ENCODE results near the gene VSIG8. TPM values are rescaled to one million over a fixed set of nuclear protein-coding genes. Genes with fewer than 3 reads are reported as not detected.

Gene VSIG8
- total and polyA plus RNA-seq, 2 donors (not counting 3 experiments of a cell fraction or from before 2014, with no cell fraction given), result not detected

DNA sequence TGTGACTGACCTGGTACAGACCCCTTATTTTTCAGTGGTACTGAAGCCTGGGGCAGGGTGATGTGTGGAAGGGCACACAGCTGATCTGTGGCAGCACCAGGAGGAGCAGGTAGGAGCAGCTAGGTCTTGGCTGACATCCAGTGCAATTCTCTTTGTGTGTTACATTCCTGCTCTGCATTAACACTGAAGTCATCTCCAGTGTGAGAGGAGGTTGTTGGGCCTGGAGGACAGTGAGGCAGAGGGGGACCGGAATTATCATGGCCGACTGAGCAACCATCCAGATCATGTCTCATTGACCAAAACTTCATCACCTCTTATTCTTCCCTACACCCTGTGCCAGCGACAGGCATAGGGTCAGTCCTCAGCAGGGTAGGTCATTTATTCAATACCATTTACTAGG is 34.3 kb downstream of the VSIG8 start:
- BruUV-seq (replicated peaks), result no TSS peak
- Histone ChIP-seq H3K27ac (ENCODE audit: insufficient read depth, low read depth, low read length) (no peak overlapping the region), H3K9me1 (replicated peaks; ENCODE audit: control insufficient read depth, extremely low read depth, insufficient read depth, low read length) (no peaks in the 10 kb centered on the region), H3K79me2 (ENCODE audit: control insufficient read depth, insufficient read depth, low read length) (no peaks in the 10 kb centered on the region), H3K4me3 (replicated peaks in 1 of 3; ENCODE audit: insufficient read depth in 1 of 3, low read depth in 1 of 3, low read length in 3 of 3) (no peak overlapping the region), H4K20me1 (replicated peaks; ENCODE audit: control insufficient read depth, extremely low read depth, insufficient read depth, low read length) (no peaks in the 10 kb centered on the region), H3K36me3 (ENCODE audit: control insufficient read depth in 2 of 2, extremely low read depth in 1 of 2, insufficient read depth in 2 of 2, low read length in 2 of 2) (no peaks in the 10 kb centered on the region), H3K9ac (replicated peaks; ENCODE audit: extremely low read depth, insufficient read depth, low read length) (no peak overlapping the region), H3K4me1 (ENCODE audit: control insufficient read depth, extremely low read depth, insufficient read depth, low read length) (no peaks in the 10 kb centered on the region), H2AFZ (ENCODE audit: low read depth, low read length) (no peak overlapping the region), H3K4me2 (ENCODE audit: insufficient read depth, low read length) (no peak overlapping the region), H3K9me3 (replicated peaks; ENCODE audit: control insufficient read depth, insufficient read depth, low read length) (no peaks in the 10 kb centered on the region), H3K27me3 (ENCODE audit: control insufficient read depth in 2 of 2, insufficient read depth in 2 of 2, low read length in 2 of 2) (peaks cover 4 to 9% of the 10 kb centered on the region in 2 experiments)
- dilution Hi-C loops (cut with MboI; ENCODE audit: extremely low pct_ligation_motif_present, low sequenced_read_pairs), result no loop called here
- ChIA-PET POLR2A (no interaction called here), CTCF (interaction anchor here (0.6 to 9.0 kb wide), 9 partner anchors 22 to 696 kb away, joined by 3 to 71 read pairs (median 7); no protein-coding TSS in a partner anchor)
- TF ChIP-seq, protein P1, sequence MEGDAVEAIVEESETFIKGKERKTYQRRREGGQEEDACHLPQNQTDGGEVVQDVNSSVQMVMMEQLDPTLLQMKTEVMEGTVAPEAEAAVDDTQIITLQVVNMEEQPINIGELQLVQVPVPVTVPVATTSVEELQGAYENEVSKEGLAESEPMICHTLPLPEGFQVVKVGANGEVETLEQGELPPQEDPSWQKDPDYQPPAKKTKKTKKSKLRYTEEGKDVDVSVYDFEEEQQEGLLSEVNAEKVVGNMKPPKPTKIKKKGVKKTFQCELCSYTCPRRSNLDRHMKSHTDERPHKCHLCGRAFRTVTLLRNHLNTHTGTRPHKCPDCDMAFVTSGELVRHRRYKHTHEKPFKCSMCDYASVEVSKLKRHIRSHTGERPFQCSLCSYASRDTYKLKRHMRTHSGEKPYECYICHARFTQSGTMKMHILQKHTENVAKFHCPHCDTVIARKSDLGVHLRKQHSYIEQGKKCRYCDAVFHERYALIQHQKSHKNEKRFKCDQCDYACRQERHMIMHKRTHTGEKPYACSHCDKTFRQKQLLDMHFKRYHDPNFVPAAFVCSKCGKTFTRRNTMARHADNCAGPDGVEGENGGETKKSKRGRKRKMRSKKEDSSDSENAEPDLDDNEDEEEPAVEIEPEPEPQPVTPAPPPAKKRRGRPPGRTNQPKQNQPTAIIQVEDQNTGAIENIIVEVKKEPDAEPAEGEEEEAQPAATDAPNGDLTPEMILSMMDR (IDR thresholded peaks at IDR 0.05; ENCODE audit: extremely low read depth in 1 of 2, insufficient read depth in 1 of 2, low read depth in 1 of 2, low read length in 2 of 2), result no peak
- TF ChIP-seq, protein P2, sequence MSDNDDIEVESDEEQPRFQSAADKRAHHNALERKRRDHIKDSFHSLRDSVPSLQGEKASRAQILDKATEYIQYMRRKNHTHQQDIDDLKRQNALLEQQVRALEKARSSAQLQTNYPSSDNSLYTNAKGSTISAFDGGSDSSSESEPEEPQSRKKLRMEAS (IDR thresholded peaks at IDR 0.05; ENCODE audit: insufficient read depth, insufficient read length), result no peak
- TF ChIP-seq GATA2 (IDR thresholded peaks at IDR 0.05; ENCODE audit: insufficient read depth, insufficient read length, low read depth, low read length) (no peak), JUN (IDR thresholded peaks at IDR 0.05; ENCODE audit: borderline replicate concordance, insufficient read depth, insufficient read length, low read depth) (no peak), POLR2A (IDR thresholded peaks at IDR 0.05; ENCODE audit: low read depth, low read length) (no peak)
- FAIRE-seq (no peak), DNase-seq (ENCODE audit: low read depth, low spot score) (no peak)
- intact Hi-C loops (cut with micrococcal nuclease), result no loop called here

DNA sequence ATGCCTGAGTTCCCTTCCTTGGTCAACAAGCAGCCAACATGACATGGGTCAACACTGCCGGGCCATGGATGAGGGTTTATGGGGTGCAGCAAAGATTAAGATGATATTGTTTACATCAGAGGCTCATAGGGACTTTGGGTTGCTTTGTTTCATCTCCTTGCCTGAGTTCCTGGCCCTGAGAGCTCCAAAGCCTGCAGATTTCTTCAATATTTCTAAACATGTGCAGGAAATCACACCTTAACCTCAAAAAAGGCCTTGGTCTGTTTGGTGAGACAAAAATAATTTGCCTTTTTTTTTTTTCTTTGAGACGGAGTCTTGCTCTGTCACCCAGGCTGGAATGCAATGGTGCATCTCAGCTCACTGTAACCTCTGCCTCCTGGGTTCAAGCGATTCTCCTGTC is 34.9 kb downstream of the VSIG8 start:
- Histone ChIP-seq H3K27me3 (ENCODE audit: control insufficient read depth in 2 of 2, insufficient read depth in 2 of 2, low read length in 2 of 2) (peaks cover 9 to 10% of the 10 kb centered on the region in 2 experiments), H3K4me2 (ENCODE audit: insufficient read depth, low read length) (no peak overlapping the region), H3K27ac (ENCODE audit: insufficient read depth, low read depth, low read length) (no peak overlapping the region), H4K20me1 (replicated peaks; ENCODE audit: control insufficient read depth, extremely low read depth, insufficient read depth, low read length) (no peaks in the 10 kb centered on the region), H3K36me3 (ENCODE audit: control insufficient read depth in 2 of 2, extremely low read depth in 1 of 2, insufficient read depth in 2 of 2, low read length in 2 of 2) (no peaks in the 10 kb centered on the region), H3K9ac (replicated peaks; ENCODE audit: extremely low read depth, insufficient read depth, low read length) (no peak overlapping the region), H3K4me3 (replicated peaks in 1 of 3; ENCODE audit: insufficient read depth in 1 of 3, low read depth in 1 of 3, low read length in 3 of 3) (no peak overlapping the region), H3K4me1 (ENCODE audit: control insufficient read depth, extremely low read depth, insufficient read depth, low read length) (no peaks in the 10 kb centered on the region), H3K9me3 (replicated peaks; ENCODE audit: control insufficient read depth, insufficient read depth, low read length) (no peaks in the 10 kb centered on the region), H2AFZ (ENCODE audit: low read depth, low read length) (no peak overlapping the region), H3K79me2 (ENCODE audit: control insufficient read depth, insufficient read depth, low read length) (no peaks in the 10 kb centered on the region), H3K9me1 (replicated peaks; ENCODE audit: control insufficient read depth, extremely low read depth, insufficient read depth, low read length) (no peaks in the 10 kb centered on the region)
- no TSS peak for BruUV-seq (replicated peaks)
- FAIRE-seq (no peak), DNase-seq (ENCODE audit: low read depth, low spot score) (no peak)
- TF ChIP-seq, protein P1 (IDR thresholded peaks at IDR 0.05; ENCODE audit: extremely low read depth in 1 of 2, insufficient read depth in 1 of 2, low read depth in 1 of 2, low read length in 2 of 2), result no peak
- no peak for TF ChIP-seq EZH2 (IDR thresholded peaks at IDR 0.05; ENCODE audit: borderline replicate concordance, low read depth, low read length, severe bottlenecking)
- TF ChIP-seq, protein P2 (IDR thresholded peaks at IDR 0.05; ENCODE audit: insufficient read depth, insufficient read length), result no peak
- TF ChIP-seq POLR2A (IDR thresholded peaks at IDR 0.05; ENCODE audit: low read depth, low read length), result no peak
- intact Hi-C loops (cut with micrococcal nuclease) (no loop called here), dilution Hi-C loops (cut with MboI; ENCODE audit: extremely low pct_ligation_motif_present, low sequenced_read_pairs) (no loop called here)
- CTCF ChIA-PET, result interaction anchor here (0.6 to 9.0 kb wide), 5 partner anchors 28 to 180 kb away, joined by 3 to 71 read pairs (median 3); partner anchors contain the start of gene DUSP23
- POLR2A ChIA-PET, result no interaction called here
